Fibroblast of skin of right quadriceps (primary cell): ENCODE results near the gene TANGO6.
A peak's percentile ranks its signal among the peaks of the same experiment; 100 is the strongest.
"Not testable (repeated sequence)": the region's sequence is repeated elsewhere in the genome, so short reads cannot be mapped to it uniquely, and the experiment has no call there.

Source experiments
- DNase-seq: peaks from one replicate; pipeline ENCODE4 v3.0.0-alpha.2; 2013

Gene TANGO6

GRCh38 chr16:68978303-68978954 is 135.1 kb downstream of the TANGO6 start:
- DNase-seq: no peak

GRCh38 chr16:68980695-68981315 is 137.5 kb downstream of the TANGO6 start:
- no peak for DNase-seq

GRCh38 chr16:68981971-68982370 is 138.6 kb downstream of the TANGO6 start:
- DNase-seq: no peak

- no peak for DNase-seq
Measured at GRCh38 chr16:68984467-68984866, 141.1 kb downstream of the TANGO6 start.

- no peak for DNase-seq
Measured at GRCh38 chr16:68985268-68985667, 141.9 kb downstream of the TANGO6 start.

GRCh38 chr16:68985855-68986254 is 142.5 kb downstream of the TANGO6 start:
- DNase-seq: peak; percentile 40

- DNase-seq: no peak
Measured at GRCh38 chr16:68987734-68988457, 144.6 kb downstream of the TANGO6 start.

GRCh38 chr16:68990172-68990845 is 147.0 kb downstream of the TANGO6 start:
- DNase-seq: not testable (repeated sequence)

GRCh38 chr16:68991075-68991474 is 147.7 kb downstream of the TANGO6 start:
- no peak for DNase-seq

GRCh38 chr16:68992521-68992920 is 149.2 kb downstream of the TANGO6 start:
- peak; percentile 68 for DNase-seq

- no peak for DNase-seq
Measured at GRCh38 chr16:68993456-68993855, 150.1 kb downstream of the TANGO6 start.

GRCh38 chr16:68993885-68994284 is 150.6 kb downstream of the TANGO6 start:
- peak; percentile 89 for DNase-seq

- DNase-seq: no peak
Measured at GRCh38 chr16:68994324-68994723, 151.0 kb downstream of the TANGO6 start.

- DNase-seq: peak; percentile 49
Measured at GRCh38 chr16:68995011-68995504, 151.7 kb downstream of the TANGO6 start.

- no peak for DNase-seq
Measured at GRCh38 chr16:68997564-68997963, 154.2 kb downstream of the TANGO6 start.

GRCh38 chr16:68999114-68999513 is 155.8 kb downstream of the TANGO6 start:
- DNase-seq: no peak

GRCh38 chr16:69003500-69003899 is 160.2 kb downstream of the TANGO6 start:
- DNase-seq: peak; percentile 19

GRCh38 chr16:69005641-69006355 is 162.5 kb downstream of the TANGO6 start:
- no peak for DNase-seq

GRCh38 chr16:69012906-69013305 is 169.6 kb downstream of the TANGO6 start:
- no peak for DNase-seq

- DNase-seq: peak; percentile 21
Measured at GRCh38 chr16:69013991-69014390, 170.7 kb downstream of the TANGO6 start.

- no peak for DNase-seq
Measured at GRCh38 chr16:69014811-69015210, 171.5 kb downstream of the TANGO6 start.

GRCh38 chr16:69017036-69017783 is 173.9 kb downstream of the TANGO6 start:
- peak; percentile 66 for DNase-seq
